Upper lobe of right lung (tissue), 1 donor: ENCODE data around the gene LRP1B. TPM values are rescaled to one million over a fixed set of nuclear protein-coding genes. Genes with fewer than 3 reads are reported as not detected.

ENCODE experiments used
- ATAC-seq: fragments of 200-7000 bp; cut with Tn5 transposase; one replicate; pipeline ENCODE4 v1.9.1; 2020; ENCODE audit warnings: mild to moderate bottlenecking, moderate library complexity
- DNase-seq: peaks from one replicate; pipeline ENCODE4 v3.0.0-alpha.2; 2020
- H3K27ac ChIP-seq: fragments of 200-600 bp; one replicate; pipeline ENCODE4 v1.8.0; 2022
- H3K27me3 ChIP-seq: fragments of 200-600 bp; one replicate; pipeline ENCODE4 v1.8.0; 2022; ENCODE audit warnings: mild to moderate bottlenecking
- H3K36me3 ChIP-seq: fragments of 200-600 bp; one replicate; pipeline ENCODE4 v1.8.0; 2022
- H3K4me1 ChIP-seq: fragments of 200-600 bp; one replicate; pipeline ENCODE4 v1.8.0; 2022
- H3K4me3 ChIP-seq: fragments of 200-600 bp; one replicate; pipeline ENCODE4 v1.8.0; 2022; ENCODE audit warnings: mild to moderate bottlenecking
- H3K9me3 ChIP-seq: fragments of 200-600 bp; one replicate; pipeline ENCODE4 v1.8.0; 2022
- CTCF ChIP-seq: fragments of 200-600 bp; IDR thresholded peaks from one replicate; pipeline ENCODE4 v1.8.0; 2022; ENCODE audit warnings: antibody characterized with exemption
- intact Hi-C: fragments of 100-400 bp; cut with DNase I; formaldehyde crosslinking; loops from one replicate; pipeline ENCODE4 v1.11.0; 2022
- total RNA-seq: library from RNA; stranded (reverse); fragmentation: NEBNext Ultra II Directional; extraction: Animal tissue kit (Norgen Biotek cat#: 25700); gene quantifications from one replicate; pipeline ENCODE4 v1.2.1, GENCODE V29; 2021
- donor health status: DM: no; HTN: yes; CAD: no; lungs with severe emphysema.

LRP1B gene
- total RNA-seq, 1 donor from 2014 or later, result 0.12 TPM

GRCh38 chr2:141666191-141666590, 464.6 kb downstream of the LRP1B start:
- no peak for DNase-seq
- H3K4me3 ChIP-seq, result no peak overlapping the region
- no peak for ATAC-seq
- H3K4me1 ChIP-seq, result no peaks in the 10 kb centered on the region
- no peaks in the 10 kb centered on the region for H3K27me3 ChIP-seq
- intact Hi-C loops, result no loop called here
- H3K9me3 ChIP-seq, result no peaks in the 10 kb centered on the region
- no peak for TF ChIP-seq CTCF
- no peak overlapping the region for H3K27ac ChIP-seq
- H3K36me3 ChIP-seq, result no peaks in the 10 kb centered on the region

- intact Hi-C loops, result no loop called here
- DNase-seq, result no peak
- H3K9me3 ChIP-seq, result no peaks in the 10 kb centered on the region
- no peak for ATAC-seq
- no peaks in the 10 kb centered on the region for H3K27me3 ChIP-seq
- H3K27ac ChIP-seq, result no peak overlapping the region
- TF ChIP-seq CTCF, result no peak
- H3K36me3 ChIP-seq, result no peaks in the 10 kb centered on the region
- H3K4me1 ChIP-seq, result no peaks in the 10 kb centered on the region
- no peak overlapping the region for H3K4me3 ChIP-seq
These were observed 470.6 kb downstream of the LRP1B start for GRCh38 chr2:141660232-141660631.

GRCh38 chr2:141654311-141654710, 476.5 kb downstream of the LRP1B start:
- TF ChIP-seq CTCF, result no peak
- Histone ChIP-seq H3K27me3 (no peaks in the 10 kb centered on the region), H3K27ac (no peak overlapping the region), H3K4me3 (no peak overlapping the region), H3K9me3 (no peaks in the 10 kb centered on the region), H3K36me3 (no peaks in the 10 kb centered on the region), H3K4me1 (no peaks in the 10 kb centered on the region)
- DNase-seq, result no peak
- no peak for ATAC-seq
- intact Hi-C loops, result no loop called here

GRCh38 chr2:141653184-141653583, 477.6 kb downstream of the LRP1B start:
- Histone ChIP-seq H3K27ac (no peak overlapping the region), H3K9me3 (no peaks in the 10 kb centered on the region), H3K27me3 (no peaks in the 10 kb centered on the region), H3K4me3 (no peak overlapping the region), H3K4me1 (no peaks in the 10 kb centered on the region), H3K36me3 (no peaks in the 10 kb centered on the region)
- intact Hi-C loops, result no loop called here
- DNase-seq (no peak), ATAC-seq (no peak)
- no peak for TF ChIP-seq CTCF

GRCh38 chr2:141652308-141652707, 478.5 kb downstream of the LRP1B start:
- H3K27me3 ChIP-seq, result no peaks in the 10 kb centered on the region
- no peak overlapping the region for H3K4me3 ChIP-seq
- TF ChIP-seq CTCF, result no peak
- DNase-seq (no peak), ATAC-seq (no peak)
- no peaks in the 10 kb centered on the region for H3K36me3 ChIP-seq
- intact Hi-C loops, result no loop called here
- H3K4me1 ChIP-seq, result no peaks in the 10 kb centered on the region
- no peaks in the 10 kb centered on the region for H3K9me3 ChIP-seq
- H3K27ac ChIP-seq, result no peak overlapping the region

- no peaks in the 10 kb centered on the region for H3K36me3 ChIP-seq
- no peaks in the 10 kb centered on the region for H3K4me1 ChIP-seq
- H3K27me3 ChIP-seq, result no peaks in the 10 kb centered on the region
- H3K9me3 ChIP-seq, result no peaks in the 10 kb centered on the region
- TF ChIP-seq CTCF, result no peak
- H3K4me3 ChIP-seq, result no peak overlapping the region
- intact Hi-C loops, result no loop called here
- DNase-seq (no peak), ATAC-seq (no peak)
- no peak overlapping the region for H3K27ac ChIP-seq
These were observed 483.5 kb downstream of the LRP1B start for GRCh38 chr2:141647353-141647752.
